RKO (cell line): ENCODE data around the gene GGNBP2.

ENCODE experiments used
- DNase-seq: peaks from one replicate; pipeline ENCODE4 v3.0.0-alpha.2; 2016; ENCODE audit warnings: low spot score

The GGNBP2 gene

GRCh38 chr17:36550491-36551417, 6.0 kb downstream of the GGNBP2 start:
- no peak for DNase-seq

DNA sequence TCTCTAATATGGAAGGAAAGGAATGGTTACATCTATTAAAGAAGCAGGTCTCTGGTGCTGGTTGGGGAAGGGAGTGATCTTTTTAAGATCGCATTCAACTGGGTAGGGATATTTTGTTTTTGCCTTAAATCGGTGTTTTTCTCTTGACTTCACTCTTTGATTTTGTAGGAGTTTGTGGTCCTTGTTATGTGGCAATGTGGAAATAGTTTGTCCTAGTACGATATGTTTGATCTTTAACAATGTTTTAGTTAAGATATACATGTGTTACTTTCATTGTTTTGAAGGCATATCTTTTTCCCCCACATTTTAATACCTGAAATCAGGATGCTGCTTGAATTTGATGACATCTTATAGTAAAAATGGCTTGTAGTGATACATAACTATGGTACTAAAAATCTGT, 8.7 kb downstream of the GGNBP2 start:
- DNase-seq: no peak

DNA sequence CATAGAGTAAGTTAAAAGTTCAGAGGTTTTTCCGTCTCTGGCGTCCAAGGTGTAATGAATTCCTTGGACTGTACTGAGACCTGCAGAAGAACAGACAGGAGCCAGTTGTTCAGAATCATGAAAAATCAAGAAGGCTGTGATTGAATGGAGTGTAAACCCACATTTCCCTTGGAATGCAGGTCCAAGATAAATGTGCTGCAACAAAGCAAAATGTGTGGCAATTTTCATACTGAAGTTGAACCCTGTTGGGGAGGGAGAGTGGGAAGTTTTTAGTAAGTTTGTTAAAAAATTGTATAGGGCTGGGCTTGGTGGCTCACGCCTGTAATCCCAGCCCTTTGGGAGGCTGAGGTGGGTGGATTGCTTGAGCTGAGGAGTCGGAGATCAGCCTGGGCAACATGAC, 21.4 kb downstream of the GGNBP2 start:
- DNase-seq: no peak

DNA sequence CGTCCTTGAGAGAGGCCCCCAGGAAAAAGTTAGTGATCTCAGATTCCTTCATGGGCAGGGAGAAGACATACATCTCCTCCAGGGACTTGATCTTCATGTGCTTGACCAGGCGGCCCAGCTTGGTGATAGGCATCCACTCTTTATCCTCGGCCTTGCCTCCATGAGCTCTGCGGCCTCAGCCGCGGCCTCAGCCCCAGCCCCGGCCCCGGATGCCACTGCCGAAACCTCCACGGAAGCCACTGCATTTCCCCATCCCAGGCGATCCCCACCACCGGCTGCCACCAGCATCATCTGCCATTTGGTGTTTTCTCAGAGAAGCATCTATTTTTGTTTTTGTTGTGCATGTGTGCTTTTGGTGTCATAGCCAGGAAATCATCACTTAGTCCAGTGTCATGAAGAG, 30.3 kb downstream of the GGNBP2 start:
- DNase-seq: no peak

DNA sequence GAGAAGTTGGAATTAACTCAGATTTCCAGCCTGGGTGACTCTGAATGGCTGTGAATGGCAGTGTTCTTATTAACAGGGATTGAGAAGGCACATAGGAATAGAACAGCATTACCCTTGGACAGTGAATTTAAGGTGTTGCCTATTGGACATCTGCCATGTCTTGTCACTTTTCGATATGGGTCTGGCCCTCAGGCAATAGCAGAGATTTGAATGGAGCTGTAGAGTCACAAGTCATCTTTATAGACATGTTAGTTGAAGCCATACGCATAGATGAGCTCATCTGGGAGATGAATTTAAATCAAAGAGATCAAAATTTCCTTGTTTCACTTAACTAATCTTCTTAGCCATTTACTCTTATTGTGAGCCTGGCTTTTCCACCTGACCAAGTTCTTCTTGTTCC, 32.1 kb downstream of the GGNBP2 start:
- no peak for DNase-seq

- DNase-seq: no peak
Measured at GRCh38 chr17:36578671-36579070, 34.0 kb downstream of the GGNBP2 start.

DNA sequence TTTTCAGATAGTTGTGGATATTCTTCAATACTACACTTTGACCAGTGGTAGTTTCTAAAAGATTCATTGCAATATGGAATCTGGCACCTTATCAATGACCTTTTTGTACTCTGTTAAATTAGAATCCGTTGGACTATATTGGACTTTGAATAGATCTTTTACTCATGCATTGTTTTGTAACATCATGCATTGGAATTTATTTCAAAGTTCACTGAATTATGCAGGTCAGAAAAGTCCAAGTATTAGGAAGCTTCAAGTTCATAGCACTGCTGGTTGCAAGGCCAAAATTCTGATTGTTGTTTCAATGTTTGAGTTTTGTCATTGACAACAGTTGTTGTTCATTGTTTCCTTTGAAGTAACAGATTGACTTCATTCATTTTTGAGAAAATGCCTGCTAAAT, 39.1 kb downstream of the GGNBP2 start:
- DNase-seq: no peak

GRCh38 chr17:36586138-36586537, 41.4 kb downstream of the GGNBP2 start:
- no peak for DNase-seq

DNA sequence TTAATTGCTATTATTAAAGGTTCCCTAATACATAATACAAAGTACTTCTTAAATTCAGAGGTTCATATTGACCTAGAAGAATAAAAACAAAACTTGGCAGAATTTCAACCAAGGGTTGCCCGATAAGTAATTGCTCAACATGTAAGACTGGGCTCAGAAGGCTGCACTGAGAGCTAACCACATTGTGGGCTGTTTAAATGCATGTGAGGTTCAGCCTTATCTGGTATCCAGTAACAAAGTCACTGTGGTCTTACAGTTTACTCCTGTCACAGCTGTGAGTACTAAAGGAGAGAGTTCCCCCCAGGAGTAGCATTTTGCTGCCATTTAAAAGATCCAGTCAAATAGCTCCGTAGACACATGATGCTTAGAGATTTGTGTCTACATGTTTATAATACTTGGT, 45.4 kb downstream of the GGNBP2 start:
- DNase-seq: no peak

DNA sequence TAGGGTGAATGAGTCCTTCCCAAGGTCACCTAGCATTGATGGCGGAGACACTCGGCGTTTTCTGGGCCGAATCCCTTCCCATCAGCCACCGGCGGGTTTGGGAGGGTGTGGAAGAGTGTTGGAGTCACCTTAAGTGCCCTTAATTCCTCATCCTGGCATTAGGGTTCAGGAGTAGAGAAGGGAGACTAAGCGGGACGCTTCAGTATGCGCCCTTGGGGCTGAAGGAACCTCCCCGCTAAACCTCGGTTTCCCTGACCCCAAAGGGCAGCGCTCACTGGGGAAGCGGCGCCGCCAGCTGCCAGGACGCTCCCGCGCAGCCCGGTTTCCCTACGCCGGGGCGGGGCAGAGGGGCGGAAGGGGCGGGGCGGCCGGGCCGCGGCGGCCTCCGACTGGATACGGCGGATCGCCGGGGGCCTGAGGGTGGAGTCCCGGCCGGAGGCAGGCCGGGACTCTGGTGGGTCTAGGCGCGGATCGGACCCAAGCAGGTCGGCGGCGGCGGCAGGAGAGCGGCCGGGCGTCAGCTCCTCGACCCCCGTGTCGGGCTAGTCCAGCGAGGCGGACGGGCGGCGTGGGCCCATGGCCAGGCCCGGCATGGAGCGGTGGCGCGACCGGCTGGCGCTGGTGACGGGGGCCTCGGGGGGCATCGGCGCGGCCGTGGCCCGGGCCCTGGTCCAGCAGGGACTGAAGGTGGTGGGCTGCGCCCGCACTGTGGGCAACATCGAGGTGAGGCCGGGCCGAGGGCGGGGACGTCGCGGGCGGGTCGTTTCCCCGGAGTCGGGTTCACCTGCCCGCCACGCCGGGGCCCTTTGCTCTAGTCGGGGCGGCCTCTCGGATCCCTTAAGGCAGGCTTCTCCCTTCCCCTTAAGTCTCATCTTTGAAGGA, 47.0 kb downstream of the GGNBP2 start, which contains the start of gene DHRS11:
DHRS11 (plus strand) TSS at position 446 of the 882 bp plus-strand sequence; CDS start at position 577, 131 bp downstream.
- DNase-seq: peak; percentile 80

DNA sequence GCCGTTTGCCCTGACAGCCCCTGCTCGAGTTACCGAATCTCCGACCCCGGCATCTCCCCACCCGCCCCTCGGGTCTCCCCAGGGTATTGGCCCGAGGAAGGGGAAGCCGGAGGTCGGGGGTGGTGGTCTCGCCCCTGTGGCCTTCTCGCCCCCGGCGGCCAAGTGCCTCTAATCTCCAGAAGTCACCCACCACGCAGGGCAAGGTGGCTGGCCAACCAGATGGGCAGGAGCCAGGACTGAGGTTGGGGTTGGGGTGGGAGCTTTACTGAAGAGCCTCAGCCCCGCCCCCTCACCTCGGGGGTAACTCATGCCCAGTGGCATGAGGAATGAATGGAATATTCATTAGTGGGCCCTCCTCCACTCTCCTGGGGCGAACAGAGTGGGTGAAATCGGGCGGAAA, 47.6 kb downstream of the GGNBP2 start:
- DNase-seq: peak; percentile 42

GRCh38 chr17:36592716-36593321, 48.1 kb downstream of the GGNBP2 start:
- DNase-seq: no peak

DNA sequence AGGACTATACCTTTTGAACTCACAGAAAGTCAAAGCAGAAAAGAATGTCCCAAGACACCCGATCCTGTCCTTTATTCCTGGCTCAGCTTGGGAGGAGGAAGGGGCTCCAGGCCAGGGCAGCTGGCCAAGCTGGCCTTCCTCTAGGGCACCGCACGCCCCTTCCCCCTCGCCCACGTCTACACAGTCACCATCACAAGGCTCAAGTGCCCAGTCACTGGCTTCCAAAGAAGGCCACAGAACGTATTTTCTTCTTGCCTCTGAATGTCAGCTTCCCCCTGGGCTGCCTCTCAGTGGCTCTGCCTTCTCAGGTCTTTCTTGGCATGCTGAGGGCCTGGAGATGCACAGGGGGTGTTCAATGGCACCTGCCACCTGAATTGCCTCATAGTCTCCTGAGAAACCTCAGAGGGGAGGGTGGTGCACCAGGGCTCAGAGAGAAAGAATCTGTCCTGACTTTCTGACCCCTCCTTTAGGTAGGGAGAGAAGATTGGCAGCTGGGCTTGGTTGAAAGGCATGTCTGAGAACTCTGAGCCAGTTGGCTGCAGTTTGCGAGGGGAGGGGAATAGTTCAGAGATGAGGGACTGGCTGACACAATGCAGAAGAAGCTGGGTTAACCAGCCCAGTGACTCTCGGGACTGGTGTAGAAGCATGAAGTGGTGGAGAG, 49.1 kb downstream of the GGNBP2 start:
- DNase-seq: no peak

DNA sequence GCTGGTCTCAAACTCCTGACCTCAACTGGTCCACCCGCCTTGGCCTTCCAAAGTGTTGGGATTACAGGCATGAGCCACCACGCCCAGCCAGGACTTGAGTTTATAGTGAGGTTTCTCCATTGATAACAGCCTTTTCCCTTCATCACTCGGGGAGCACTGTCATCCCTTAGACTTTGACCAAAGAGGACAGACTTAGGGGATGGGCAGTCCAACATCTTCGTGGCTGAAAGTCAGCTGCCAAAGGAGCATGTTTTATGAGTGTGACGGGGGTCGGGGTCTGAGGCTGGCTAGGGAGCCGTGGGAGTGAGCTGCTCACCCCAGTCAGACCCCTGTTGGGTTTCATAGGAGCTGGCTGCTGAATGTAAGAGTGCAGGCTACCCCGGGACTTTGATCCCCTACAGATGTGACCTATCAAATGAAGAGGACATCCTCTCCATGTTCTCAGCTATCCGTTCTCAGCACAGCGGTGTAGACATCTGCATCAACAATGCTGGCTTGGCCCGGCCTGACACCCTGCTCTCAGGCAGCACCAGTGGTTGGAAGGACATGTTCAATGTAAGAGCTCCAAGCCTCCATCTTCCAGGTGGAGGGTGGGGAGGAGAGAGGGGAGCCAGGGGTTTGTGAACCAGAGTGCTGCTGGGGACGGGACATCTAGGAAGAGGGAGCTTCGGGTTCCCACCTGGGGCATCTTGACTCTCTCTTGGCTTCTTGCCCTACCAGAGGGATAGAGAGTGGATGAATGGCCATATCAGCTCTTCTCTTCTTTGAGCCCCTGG, 50.1 kb downstream of the GGNBP2 start:
- no peak for DNase-seq

DNA sequence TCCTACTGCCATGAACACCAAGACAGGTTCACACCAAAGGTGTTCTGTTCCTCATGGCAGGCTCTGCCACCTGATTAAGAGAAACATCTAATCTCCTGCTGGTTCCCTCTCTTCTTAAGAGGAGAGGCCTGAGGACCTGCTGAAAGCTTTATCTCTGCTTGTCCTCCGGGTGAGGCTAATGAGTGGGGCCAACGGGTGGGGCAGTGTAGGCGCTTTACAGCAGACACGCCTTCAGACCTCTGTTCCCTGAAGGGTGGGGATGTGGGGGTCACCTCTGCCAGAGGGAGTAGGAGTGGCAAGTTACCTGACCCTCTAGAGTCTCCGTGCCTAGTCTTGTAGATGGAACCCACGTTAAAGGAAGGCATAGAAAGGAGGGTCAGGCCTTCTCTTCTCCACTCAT, 52.5 kb downstream of the GGNBP2 start:
- no peak for DNase-seq

DNA sequence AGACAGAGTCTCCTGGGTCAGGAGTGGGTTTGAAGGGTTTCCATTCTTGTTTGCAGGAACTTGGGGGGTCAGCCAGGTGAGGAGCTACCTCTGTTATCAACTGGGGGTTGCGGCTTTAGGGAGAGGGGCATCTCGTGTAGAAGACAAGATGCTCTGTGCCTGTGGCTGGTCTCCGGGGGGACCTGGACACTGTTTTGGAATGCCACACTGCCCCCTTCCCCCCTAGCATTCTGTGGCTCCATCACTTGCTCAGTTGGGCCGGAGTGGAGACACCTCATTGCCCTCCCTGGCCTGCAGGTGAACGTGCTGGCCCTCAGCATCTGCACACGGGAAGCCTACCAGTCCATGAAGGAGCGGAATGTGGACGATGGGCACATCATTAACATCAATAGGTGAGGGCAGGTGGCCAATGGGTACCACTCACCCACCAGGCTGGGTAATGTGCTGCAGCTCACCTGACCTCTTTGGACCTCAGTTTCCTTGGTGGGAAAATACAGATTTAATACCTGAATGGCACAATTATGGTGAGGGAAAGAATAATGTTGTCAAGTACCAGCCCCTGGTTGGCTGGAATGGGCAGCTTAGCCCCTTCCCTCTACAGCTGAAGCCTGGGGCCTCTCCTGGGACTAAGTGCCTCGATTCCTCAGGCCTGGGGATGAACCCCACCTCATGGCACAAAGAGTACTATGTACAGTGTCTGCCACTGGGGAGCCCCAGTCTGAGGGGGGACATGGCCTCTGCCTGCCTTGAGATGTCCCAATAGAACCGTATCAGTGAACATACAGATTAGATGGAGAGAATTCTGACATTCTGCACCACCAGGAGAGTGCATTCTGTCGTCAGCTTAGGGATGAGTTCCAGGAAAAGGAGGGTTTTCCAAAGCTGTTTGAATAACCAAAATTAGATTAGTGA, 53.4 kb downstream of the GGNBP2 start:
- no peak for DNase-seq

DNA sequence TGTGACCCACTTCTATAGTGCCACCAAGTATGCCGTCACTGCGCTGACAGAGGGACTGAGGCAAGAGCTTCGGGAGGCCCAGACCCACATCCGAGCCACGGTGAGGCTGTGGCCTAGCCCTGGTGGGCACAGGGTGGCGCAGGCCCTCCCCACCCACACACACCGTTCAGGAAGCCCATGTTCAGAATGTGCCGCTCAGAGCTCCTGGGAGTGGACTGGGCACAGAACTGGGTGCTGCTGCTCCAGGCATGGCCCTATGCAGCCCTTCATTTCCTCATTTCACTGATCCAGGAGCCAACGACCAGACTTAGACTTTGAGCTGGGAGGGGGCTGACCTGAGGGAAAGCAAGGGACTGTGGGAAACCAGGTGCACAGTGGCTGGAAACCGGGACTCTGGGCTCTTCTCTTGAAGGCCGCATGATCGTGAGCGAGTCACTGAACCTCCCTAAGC, 54.3 kb downstream of the GGNBP2 start:
- DNase-seq: no peak

DNA sequence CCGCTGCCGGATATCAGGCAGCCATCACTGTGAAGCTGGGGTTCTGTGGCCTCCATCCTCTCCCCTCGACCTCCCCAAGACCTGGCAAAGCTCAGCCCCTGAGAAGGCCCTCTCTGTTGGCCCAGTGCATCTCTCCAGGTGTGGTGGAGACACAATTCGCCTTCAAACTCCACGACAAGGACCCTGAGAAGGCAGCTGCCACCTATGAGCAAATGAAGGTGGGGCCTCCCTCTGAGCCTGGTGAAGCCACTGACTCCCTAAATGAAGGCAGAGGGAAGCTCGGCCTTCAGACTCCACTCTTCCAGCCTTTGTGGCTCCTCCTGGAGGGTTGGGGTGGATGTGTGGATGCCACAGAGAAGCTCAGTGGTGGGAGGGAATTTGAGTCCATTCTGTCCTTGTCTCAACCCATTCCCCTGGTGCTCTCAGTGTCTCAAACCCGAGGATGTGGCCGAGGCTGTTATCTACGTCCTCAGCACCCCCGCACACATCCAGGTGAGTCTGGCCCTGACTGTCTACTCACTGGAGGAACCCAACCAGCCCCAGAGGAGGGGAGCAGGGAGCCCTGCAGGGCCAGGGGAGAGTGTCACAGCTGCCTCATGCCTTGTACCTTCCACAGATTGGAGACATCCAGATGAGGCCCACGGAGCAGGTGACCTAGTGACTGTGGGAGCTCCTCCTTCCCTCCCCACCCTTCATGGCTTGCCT, 55.0 kb downstream of the GGNBP2 start:
- DNase-seq: no peak

DNA sequence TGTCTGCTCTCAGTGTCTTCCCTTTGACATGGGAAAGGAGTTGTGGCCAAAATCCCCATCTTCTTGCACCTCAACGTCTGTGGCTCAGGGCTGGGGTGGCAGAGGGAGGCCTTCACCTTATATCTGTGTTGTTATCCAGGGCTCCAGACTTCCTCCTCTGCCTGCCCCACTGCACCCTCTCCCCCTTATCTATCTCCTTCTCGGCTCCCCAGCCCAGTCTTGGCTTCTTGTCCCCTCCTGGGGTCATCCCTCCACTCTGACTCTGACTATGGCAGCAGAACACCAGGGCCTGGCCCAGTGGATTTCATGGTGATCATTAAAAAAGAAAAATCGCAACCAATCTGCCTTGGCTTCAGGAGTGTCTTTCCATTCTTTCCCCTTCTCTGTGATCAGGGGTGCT, 55.7 kb downstream of the GGNBP2 start:
- DNase-seq: no peak
